Type B pancreatic cell (in vitro differentiated cells): ENCODE results near the gene CABLES1. TPM values are rescaled to one million over a fixed set of nuclear protein-coding genes. Genes with fewer than 3 reads are reported as not detected.

ENCODE experiments used
- DNase-seq: peaks from one replicate; pipeline ENCODE4 v3.0.0; 2021; ENCODE audit warnings: mixed read lengths; ENCODE audit not compliant: unreplicated experiment; ENCODE audit errors: extremely low spot score
- H3K27ac Mint-ChIP-seq: 2 replicates; pipeline ENCODE4 v1.8.0; 2021; ENCODE audit warnings: mild to moderate bottlenecking, mixed read lengths
- H3K27me3 Mint-ChIP-seq: 2 replicates; pipeline ENCODE4 v1.8.0; 2021; ENCODE audit warnings: mixed read lengths
- H3K36me3 Mint-ChIP-seq: 2 replicates; pipeline ENCODE4 v1.8.0; 2021; ENCODE audit warnings: mixed read lengths
- H3K4me1 Mint-ChIP-seq: one replicate; pipeline ENCODE4 v1.8.0; 2021; ENCODE audit warnings: mixed read lengths; ENCODE audit not compliant: unreplicated experiment
- H3K4me3 Mint-ChIP-seq: 2 replicates; pipeline ENCODE4 v1.8.0; 2021; ENCODE audit warnings: mild to moderate bottlenecking, mixed read lengths
- H3K9me3 Mint-ChIP-seq: 2 replicates; pipeline ENCODE4 v1.8.0; 2021; ENCODE audit warnings: mixed read lengths
- CTCF ChIP-seq: fragments of 200-600 bp; sonication (generic); conservative IDR thresholded peaks from 2 replicates; pipeline ENCODE4 v1.5.0; 2021; ENCODE audit warnings: antibody characterized with exemption, mild to moderate bottlenecking
- total RNA-seq: library from RNA; stranded (reverse); gene quantifications from 2 replicates; pipeline ENCODE4 v1.2.1, GENCODE V29; 2021; ENCODE audit warnings: low replicate concordance

Gene CABLES1
- total RNA-seq, 1 donor from 2014 or later, result 11.4 TPM

GRCh38 chr18:23182606-23183005, 47.3 kb downstream of the CABLES1 start:
- DNase-seq, result no peak
- no peaks in the 10 kb centered on the region for H3K27me3 Mint-ChIP-seq
- H3K36me3 Mint-ChIP-seq, result peaks cover 6% of the 10 kb centered on the region
- H3K4me1 Mint-ChIP-seq, result peaks cover 22% of the 10 kb centered on the region
- H3K4me3 Mint-ChIP-seq, result no peak overlapping the region
- no peak for TF ChIP-seq CTCF
- no peak overlapping the region for H3K27ac Mint-ChIP-seq
- no peaks in the 10 kb centered on the region for H3K9me3 Mint-ChIP-seq

- H3K36me3 Mint-ChIP-seq, result peaks cover 6% of the 10 kb centered on the region
- H3K27me3 Mint-ChIP-seq, result no peaks in the 10 kb centered on the region
- TF ChIP-seq CTCF, result no peak
- H3K4me3 Mint-ChIP-seq, result no peak overlapping the region
- no peak for DNase-seq
- H3K4me1 Mint-ChIP-seq, result peaks cover 22% of the 10 kb centered on the region
- no peaks in the 10 kb centered on the region for H3K9me3 Mint-ChIP-seq
- no peak overlapping the region for H3K27ac Mint-ChIP-seq
Measured at GRCh38 chr18:23183411-23184150, 48.3 kb downstream of the CABLES1 start.

- H3K27ac Mint-ChIP-seq, result no peak overlapping the region
- H3K27me3 Mint-ChIP-seq, result no peaks in the 10 kb centered on the region
- no peaks in the 10 kb centered on the region for H3K36me3 Mint-ChIP-seq
- TF ChIP-seq CTCF, result no peak
- no peak overlapping the region for H3K4me3 Mint-ChIP-seq
- H3K4me1 Mint-ChIP-seq, result peaks cover 17% of the 10 kb centered on the region
- no peak for DNase-seq
- H3K9me3 Mint-ChIP-seq, result no peaks in the 10 kb centered on the region
Measured at GRCh38 chr18:23186781-23187180, 51.5 kb downstream of the CABLES1 start.

- no peak overlapping the region for H3K27ac Mint-ChIP-seq
Measured at GRCh38 chr18:23188068-23188760, 52.9 kb downstream of the CABLES1 start.

GRCh38 chr18:23189099-23189498, 53.8 kb downstream of the CABLES1 start:
- TF ChIP-seq CTCF, result no peak
- H3K4me3 Mint-ChIP-seq, result no peak overlapping the region
- H3K27ac Mint-ChIP-seq, result no peak overlapping the region

More at GRCh38 chr18:23188068-23188760, 52.9 kb downstream of the CABLES1 start:
- Mint-ChIP-seq H3K27me3 (no peaks in the 10 kb centered on the region), H3K4me1 (peaks cover 24% of the 10 kb centered on the region), H3K4me3 (no peak overlapping the region), H3K9me3 (no peaks in the 10 kb centered on the region), H3K36me3 (no peaks in the 10 kb centered on the region)
- TF ChIP-seq CTCF, result no peak
- DNase-seq, result no peak

More at GRCh38 chr18:23189099-23189498, 53.8 kb downstream of the CABLES1 start:
- no peaks in the 10 kb centered on the region for H3K9me3 Mint-ChIP-seq
- H3K4me1 Mint-ChIP-seq, result peaks cover 24% of the 10 kb centered on the region
- no peaks in the 10 kb centered on the region for H3K27me3 Mint-ChIP-seq
- no peak for DNase-seq
- H3K36me3 Mint-ChIP-seq, result no peaks in the 10 kb centered on the region
